Stimulated activated CD8-positive, alpha-beta memory T cell treated with anti-CD3 and anti-CD28 coated beads, Interleukin-2, amount 100 ng/mL, for 1 hour (primary cell): ENCODE data around the gene WNT6.

Experiments
- DNase-seq, 2 donors: peaks; one replicate each; pipeline ENCODE4 v3.0.0-alpha.2; 2020; ENCODE audit warnings: low read depth in 2 of 2

The WNT6 gene

GRCh38 chr2:218877891-218878290 lies 18.3 kb downstream of the WNT6 start:
- DNase-seq = no peak

- DNase-seq = no peak
These were observed 18.9 kb downstream of the WNT6 start for GRCh38 chr2:218878486-218878885.

- no peak for DNase-seq
These were observed 19.5 kb downstream of the WNT6 start for GRCh38 chr2:218878926-218879761.

- no peak for DNase-seq
These were observed 20.1 kb downstream of the WNT6 start for GRCh38 chr2:218879776-218880101.

- peak; percentile 49 to 77 for DNase-seq
These were observed 20.7 kb downstream of the WNT6 start, which contains the start of gene WNT10A for GRCh38 chr2:218880102-218880858. TSS of gene WNT10A (plus strand) at chr2:218880852. CDS start at chr2:218880996, 144 bp downstream.

GRCh38 chr2:218880859-218881594 lies 21.4 kb downstream of the WNT6 start:
- no peak for DNase-seq

GRCh38 chr2:218881744-218882460 lies 22.3 kb downstream of the WNT6 start:
- DNase-seq = no peak

GRCh38 chr2:218882461-218882816 lies 22.8 kb downstream of the WNT6 start:
- DNase-seq = no peak

- no peak for DNase-seq
These were observed 23.3 kb downstream of the WNT6 start for GRCh38 chr2:218882866-218883366.

GRCh38 chr2:218883491-218884490 lies 24.2 kb downstream of the WNT6 start:
- DNase-seq = peak in 1 of 2 donors; percentile 37

GRCh38 chr2:218884519-218884918 lies 24.9 kb downstream of the WNT6 start:
- DNase-seq = no peak

- no peak for DNase-seq
These were observed 26.7 kb downstream of the WNT6 start for GRCh38 chr2:218885981-218886947.

GRCh38 chr2:218887079-218887478 lies 27.5 kb downstream of the WNT6 start:
- DNase-seq = no peak

GRCh38 chr2:218888341-218888740 lies 28.7 kb downstream of the WNT6 start:
- no peak for DNase-seq

- no peak for DNase-seq
These were observed 30.3 kb downstream of the WNT6 start for GRCh38 chr2:218889937-218890336.

- DNase-seq = no peak
These were observed 30.8 kb downstream of the WNT6 start for GRCh38 chr2:218890369-218890768.

- no peak for DNase-seq
These were observed 31.9 kb downstream of the WNT6 start for GRCh38 chr2:218891275-218892135.

- DNase-seq = peak; percentile 66
These were observed 33.2 kb downstream of the WNT6 start for GRCh38 chr2:218892693-218893348.
